Heart left ventricle (tissue), 16 donors: Measurements from ENCODE around the gene ST3GAL2. TPM values are rescaled to one million over a fixed set of nuclear protein-coding genes. Genes with fewer than 3 reads are reported as not detected.

ENCODE experiments used
- ATAC-seq, 4 donors: fragments of 200-7000 bp; cut with Tn5 transposase; one replicate each; pipeline ENCODE4 v1.9.1; 2020 to 2022; ENCODE audit warnings: moderate library complexity in 4 of 4, mild to moderate bottlenecking in 3 of 4, moderate number of reproducible peaks in 1 of 4
- DNase-seq, 5 donors: peaks; one replicate each; pipeline ENCODE4 v3.0.0-alpha.2; 2020
- H3K27ac ChIP-seq, 12 donors: fragments of 200-600 bp; sonication (generic) in 4 of 12; one replicate each; pipeline versions ENCODE4 v1.5.0 to v1.8.0; 2016 to 2022; ENCODE audit warnings: mild to moderate bottlenecking in 2 of 12
- H3K27me3 ChIP-seq, 9 donors: fragments of 200-600 bp; sonication (generic) in 2 of 9; one replicate each; pipeline versions ENCODE4 v1.5.1 to v1.8.0; 2016 to 2022; ENCODE audit warnings: mild to moderate bottlenecking in 3 of 9
- H3K36me3 ChIP-seq, 9 donors: fragments of 200-600 bp; sonication (generic) in 2 of 9; one replicate each; pipeline versions ENCODE4 v1.5.0 to v1.8.0; 2018 to 2022; ENCODE audit warnings: mild to moderate bottlenecking in 2 of 9
- H3K4me1 ChIP-seq, 12 donors: fragments of 200-600 bp; sonication (generic) in 4 of 12; one replicate each; pipeline versions ENCODE4 v1.5.0 to v1.8.0; 2016 to 2022; ENCODE audit warnings: mild to moderate bottlenecking in 3 of 12
- H3K4me3 ChIP-seq, 12 donors: fragments of 200-600 bp; sonication (generic) in 4 of 12; one replicate each; pipeline versions ENCODE4 v1.5.0 to v1.8.0; 2017 to 2022; ENCODE audit warnings: mild to moderate bottlenecking in 9 of 12, moderate library complexity in 4 of 12
- H3K9me3 ChIP-seq, 12 donors: fragments of 200-600 bp; sonication (generic) in 4 of 12; one replicate each; pipeline versions ENCODE4 v1.5.0 to v1.8.0; 2016 to 2022; ENCODE audit warnings: mild to moderate bottlenecking in 1 of 12
- CTCF ChIP-seq, 12 donors: fragments of 200-600 bp; sonication (generic) in 4 of 12; IDR thresholded peaks; one replicate each; pipeline versions ENCODE4 v1.5.0 to v1.8.0; 2018 to 2022; ENCODE audit warnings: antibody characterized with exemption in 12 of 12, mild to moderate bottlenecking in 5 of 12
- POLR2A ChIP-seq, 2 donors: fragments of 450-650 bp; IDR thresholded peaks; one replicate each; pipeline ENCODE4 v1.6.1; 2017; ENCODE audit warnings: antibody characterized with exemption in 2 of 2, mild to moderate bottlenecking in 2 of 2, moderate library complexity in 2 of 2
- WGBS, 4 donors: extraction: QIAGEN DNeasy Blood & Tissue Kit in 2 of 4; methylation state at CpG; one replicate each; pipeline versions ENCODE4 v1.1.5 to v1.1.7; 2013 to 2018; 5-methylcytosine and 5-hydroxymethylcytosine counted together
- intact Hi-C, 10 donors: fragments of 100-400 bp; cut with DNase I; formaldehyde crosslinking; loops; one replicate each; pipeline versions ENCODE4 v1.11.1 to v1.14.2; 2022
- polyA plus RNA-seq, 2 donors: library from polyadenylated mRNA; stranded (reverse); fragments of 200-250 nt; gene quantifications; one replicate each; pipeline ENCODE4 v1.2.3, GENCODE V29; 2013
- total RNA-seq, 9 donors: library from RNA; depleted of rRNA in 2 of 9; stranded (reverse); fragments of >200 nt in 2 of 9; fragmentation: NEBNext Ultra II Directional in 3 of 9; extraction: Animal tissue kit (Norgen Biotek cat#: 25700) in 3 of 9; gene quantifications; one replicate each; pipeline versions ENCODE4 v1.1.0 to v1.2.4, GENCODE V29; 2016 to 2023
- donor health status: ischemic (EF 13 %, LVEDD 7.1; RV severe dilation, severe dysfunction).
- donor health status: healthy with polysubstance abuse.
- donor health status: DM: no; HTN: yes; CAD: no.
- donor health status: DM: no; HTN: no; CAD: no.
- donor health status: ischemic (EF 25% LVEDD 6.9; RV normal size, moderate dysfunction).
- donor health status: ischemic (EF 25% LVEDD 5.7; RV mildly dilated, moderate dysfunction).
- donor health status: healthy.
- donor health status: DM: yes; HTN: yes; CAD: no.
- donor health status: ischemic (EF 35%, LVEDD 5.7; RV mildly dilated, moderate dysfunction).
- donor health status: nonischemic (EF 11% LVEDD 7.7; RV severe dilation, severe dysfunction).
- donor health status: DM: yes; HTN: yes; CAD: no.
- donor health status: PGD.
- donor health status: ischemic (EF 29% LVEDD 5.4; RV normal size, mild dysfunction).
- donor health status: nonischemic (EF 23%, LVEDD 6.1; RV moderate dilation, normal function).

ST3GAL2 gene
- total and polyA plus RNA-seq, 11 donors, result 8.4 to 44.6 (median 20.1) TPM

GRCh38 chr16:70427786-70428177 is 11.1 kb downstream of the ST3GAL2 start:
- H3K9me3 ChIP-seq, result no peaks in the 10 kb centered on the region
- 23 to 31% (median 28%) methylated on average over 4 of the region's 4 CpGs for WGBS, 4 donors

GRCh38 chr16:70422543-70422942 is 16.4 kb downstream of the ST3GAL2 start:
- ATAC-seq (no peak), DNase-seq (no peak)
- 83 to 98% (median 93%) methylated on average over 4 of the region's 4 CpGs for WGBS, 4 donors
- Histone ChIP-seq H3K4me3 (no peak overlapping the region), H3K36me3 (peaks cover 0 to 9% (median 3%) of the 10 kb centered on the region in 9 donors), H3K27ac (peak overlapping the region in 1 of 12 donors; percentile 87), H3K27me3 (no peaks in the 10 kb centered on the region), H3K4me1 (peaks cover 6 to 73% (median 48%) of the 10 kb centered on the region in 12 donors), H3K9me3 (no peaks in the 10 kb centered on the region)
- TF ChIP-seq CTCF (IDR thresholded peaks at IDR 0.05), result no peak
- no peak for TF ChIP-seq POLR2A (IDR thresholded peaks at IDR 0.05)
- intact Hi-C loops, result no loop called here

More at GRCh38 chr16:70427786-70428177, 11.1 kb downstream of the ST3GAL2 start:
- peak overlapping the region; percentile 53 to 94 (median 87) for H3K27ac ChIP-seq
- no peaks in the 10 kb centered on the region for H3K27me3 ChIP-seq
- peaks cover 30 to 77% (median 56%) of the 10 kb centered on the region in 12 donors for H3K4me1 ChIP-seq
- no peak for TF ChIP-seq POLR2A (IDR thresholded peaks at IDR 0.05)
- TF ChIP-seq CTCF (IDR thresholded peaks at IDR 0.05), result no peak
- intact Hi-C loops, result loop anchor here in 1 of 10 donors (1.0 kb wide), 1 partner anchor 12 kb away; the partner anchor contains the start of gene ST3GAL2
- DNase-seq (no peak), ATAC-seq (no peak)
- peaks cover 0 to 9% (median 3%) of the 10 kb centered on the region in 9 donors for H3K36me3 ChIP-seq
- H3K4me3 ChIP-seq, result peak overlapping the region in 3 of 12 donors; percentile 10 to 19 (median 11)

- intact Hi-C loops, result no loop called here
- peak in 1 of 4 donors; percentile 7 for ATAC-seq
- Histone ChIP-seq H3K27me3 (no peaks in the 10 kb centered on the region), H3K36me3 (peaks cover 0 to 9% (median 3%) of the 10 kb centered on the region in 9 donors), H3K9me3 (no peaks in the 10 kb centered on the region), H3K27ac (peak overlapping the region in 1 of 12 donors; percentile 39), H3K4me3 (no peak overlapping the region), H3K4me1 (peaks cover 0 to 73% (median 43%) of the 10 kb centered on the region in 12 donors)
- 91 to 94% (median 92%) methylated on average over 11 of the region's 11 CpGs for whole genome bisulfite sequencing, 4 donors
- TF ChIP-seq CTCF (IDR thresholded peaks at IDR 0.05) (no peak), POLR2A (IDR thresholded peaks at IDR 0.05) (no peak)
- no peak for DNase-seq
Observed at GRCh38 chr16:70421473-70422311, 17.2 kb downstream of the ST3GAL2 start.

- peaks cover 0 to 69% (median 44%) of the 10 kb centered on the region in 12 donors for H3K4me1 ChIP-seq
- H3K4me3 ChIP-seq, result no peak overlapping the region
- 82 to 93% (median 85%) methylated on average over 8 to 9 of the region's 9 CpGs for WGBS, 4 donors
- TF ChIP-seq POLR2A (IDR thresholded peaks at IDR 0.05) (no peak), CTCF (IDR thresholded peaks at IDR 0.05) (no peak)
- peak in 2 of 4 donors; percentile 2 to 17 for ATAC-seq
- H3K9me3 ChIP-seq, result no peaks in the 10 kb centered on the region
- no peaks in the 10 kb centered on the region for H3K27me3 ChIP-seq
- peak overlapping the region in 4 of 12 donors; percentile 22 to 74 (median 40) for H3K27ac ChIP-seq
- no peak for DNase-seq
- intact Hi-C loops, result no loop called here
- peaks cover 0 to 9% (median 3%) of the 10 kb centered on the region in 9 donors for H3K36me3 ChIP-seq
Observed at GRCh38 chr16:70421014-70421413, 17.9 kb downstream of the ST3GAL2 start.
